GM08714 (cell line): ENCODE data around the gene RFWD3.

Experiments used
- H3K4me3 ChIP-seq: fragments of 200-500 bp; sonication (Bioruptor generic); 2 replicates; pipeline ENCODE4 v1.5.1; 2014; ENCODE audit warnings: mild to moderate bottlenecking, low read length, inconsistent platforms
- ZNF274 ChIP-seq: IDR thresholded peaks from 2 replicates; pipeline ENCODE4 v1.6.1; 2012; ENCODE audit warnings: mild to moderate bottlenecking, low read depth, low read length

RFWD3 gene

GRCh38 chr16:74586948-74587347 lies 79.7 kb downstream of the RFWD3 start:
- no peak overlapping the region for H3K4me3 ChIP-seq
- no peak for TF ChIP-seq ZNF274

- TF ChIP-seq ZNF274, result no peak
- no peak overlapping the region for H3K4me3 ChIP-seq
These were observed 80.7 kb downstream of the RFWD3 start for GRCh38 chr16:74585846-74586443.

- H3K4me3 ChIP-seq, result no peak overlapping the region
- TF ChIP-seq ZNF274, result no peak
These were observed 82.6 kb downstream of the RFWD3 start for GRCh38 chr16:74583926-74584666.

- no peak overlapping the region for H3K4me3 ChIP-seq
- TF ChIP-seq ZNF274, result no peak
These were observed 83.7 kb downstream of the RFWD3 start for GRCh38 chr16:74582970-74583369.

GRCh38 chr16:74580833-74581232 lies 85.8 kb downstream of the RFWD3 start:
- no peak overlapping the region for H3K4me3 ChIP-seq
- no peak for TF ChIP-seq ZNF274

- no peak for TF ChIP-seq ZNF274
- H3K4me3 ChIP-seq, result no peak overlapping the region
These were observed 87.8 kb downstream of the RFWD3 start for GRCh38 chr16:74578838-74579237.

GRCh38 chr16:74578433-74578832 lies 88.2 kb downstream of the RFWD3 start:
- no peak overlapping the region for H3K4me3 ChIP-seq

GRCh38 chr16:74577882-74578366 lies 88.8 kb downstream of the RFWD3 start:
- TF ChIP-seq ZNF274, result no peak
- H3K4me3 ChIP-seq, result no peak overlapping the region

More at GRCh38 chr16:74578433-74578832, 88.2 kb downstream of the RFWD3 start:
- no peak for TF ChIP-seq ZNF274

GRCh38 chr16:74575807-74576643 lies 90.7 kb downstream of the RFWD3 start:
- H3K4me3 ChIP-seq, result no peak overlapping the region
- no peak for TF ChIP-seq ZNF274

GRCh38 chr16:74575175-74575806 lies 91.4 kb downstream of the RFWD3 start:
- TF ChIP-seq ZNF274, result no peak
- no peak overlapping the region for H3K4me3 ChIP-seq

- TF ChIP-seq ZNF274, result no peak
These were observed 92.5 kb downstream of the RFWD3 start for GRCh38 chr16:74574146-74574545.

GRCh38 chr16:74573622-74574021 lies 93.1 kb downstream of the RFWD3 start:
- no peak overlapping the region for H3K4me3 ChIP-seq
- no peak for TF ChIP-seq ZNF274

More at GRCh38 chr16:74574146-74574545, 92.5 kb downstream of the RFWD3 start:
- no peak overlapping the region for H3K4me3 ChIP-seq
